OCI-LY1 (cell line): ENCODE data around the gene SPATA2L.

Source experiments
- H2AFZ ChIP-seq: fragments of 200-600 bp; sonication (generic), shearing (Covaris generic); 2 replicates; pipeline ENCODE4 v1.6.0; 2014; ENCODE audit warnings: antibody characterized with exemption, mild to moderate bottlenecking, low read length
- H3F3A ChIP-seq: fragments of 200-600 bp; sonication (generic), shearing (Covaris generic); 2 replicates; pipeline ENCODE4 v1.6.0; 2014; ENCODE audit warnings: mild to moderate bottlenecking, antibody characterized with exemption, low read length, moderate library complexity; ENCODE audit not compliant: insufficient read depth
- H3K27ac ChIP-seq: fragments of 200-600 bp; sonication (generic); 2 replicates; pipeline ENCODE4 v1.5.1; 2014; ENCODE audit warnings: low read length, mixed run types, mild to moderate bottlenecking, low read depth; ENCODE audit not compliant: poor library complexity, severe bottlenecking
- H3K27me3 ChIP-seq: fragments of 200-600 bp; sonication (generic); 2 replicates; pipeline ENCODE4 v1.6.0; 2014; ENCODE audit warnings: antibody characterized with exemption, mild to moderate bottlenecking, low read length, moderate library complexity; ENCODE audit not compliant: insufficient read depth
- H3K36me3 ChIP-seq: fragments of 200-600 bp; sonication (generic); 2 replicates; pipeline ENCODE4 v1.6.1; 2014; ENCODE audit warnings: mild to moderate bottlenecking, antibody characterized with exemption, low read length, moderate library complexity, mixed read lengths; ENCODE audit not compliant: insufficient read depth
- H3K4me1 ChIP-seq: fragments of 200-600 bp; sonication (generic); 2 replicates; pipeline ENCODE4 v1.5.1; 2014; ENCODE audit warnings: mild to moderate bottlenecking, low read length, moderate library complexity; ENCODE audit not compliant: insufficient read depth, severe bottlenecking
- H3K4me2 ChIP-seq: fragments of 200-600 bp; sonication (generic), shearing (Covaris generic); 2 replicates; pipeline ENCODE4 v1.6.1; 2014; ENCODE audit warnings: low read length
- H3K4me3 ChIP-seq: fragments of 200-600 bp; sonication (generic); 2 replicates; pipeline ENCODE4 v1.5.1; 2014; ENCODE audit warnings: low read length, low read depth, mild to moderate bottlenecking, mixed read lengths; ENCODE audit not compliant: poor library complexity, severe bottlenecking
- H3K79me2 ChIP-seq: fragments of 200-600 bp; shearing (Covaris generic); 2 replicates; pipeline ENCODE4 v1.6.1; 2016; ENCODE audit warnings: mixed run types, low read length, mixed read lengths; ENCODE audit not compliant: insufficient read depth
- H3K9ac ChIP-seq: fragments of 200-600 bp; sonication (generic), shearing (Covaris generic); 2 replicates; pipeline ENCODE4 v1.6.1; 2014; ENCODE audit warnings: mild to moderate bottlenecking, low read length, mixed read lengths
- H3K9me2 ChIP-seq: fragments of 200-600 bp; sonication (generic), shearing (Covaris generic); 2 replicates; pipeline ENCODE4 v1.6.1; 2014; ENCODE audit warnings: low read depth, mild to moderate bottlenecking, low read length, mixed read lengths
- H3K9me3 ChIP-seq: fragments of 200-600 bp; shearing (Covaris generic); 2 replicates; pipeline ENCODE4 v1.6.1; 2014; ENCODE audit warnings: low read length, mixed read lengths
- H4K20me1 ChIP-seq: fragments of 200-600 bp; sonication (generic), shearing (Covaris generic); 2 replicates; pipeline ENCODE4 v1.6.0; 2016; ENCODE audit warnings: mild to moderate bottlenecking, low read length; ENCODE audit not compliant: insufficient read depth
- EZH2 ChIP-seq: fragments of 200-600 bp; sonication (generic), shearing (Covaris generic); IDR thresholded peaks from 2 replicates; pipeline ENCODE4 v1.8.0; 2017; ENCODE audit warnings: borderline replicate concordance, mixed run types, mild to moderate bottlenecking, antibody characterized with exemption, low read length, moderate library complexity, mixed read lengths
- TF ChIP-seq, protein P1 (sequence below): fragments of 200-600 bp; sonication (generic), shearing (Covaris generic); IDR thresholded peaks from 2 replicates; pipeline ENCODE4 v1.5.1; 2017; ENCODE audit warnings: mild to moderate bottlenecking, antibody characterized with exemption, low read length, moderate library complexity, mixed read lengths

Gene SPATA2L

DNA sequence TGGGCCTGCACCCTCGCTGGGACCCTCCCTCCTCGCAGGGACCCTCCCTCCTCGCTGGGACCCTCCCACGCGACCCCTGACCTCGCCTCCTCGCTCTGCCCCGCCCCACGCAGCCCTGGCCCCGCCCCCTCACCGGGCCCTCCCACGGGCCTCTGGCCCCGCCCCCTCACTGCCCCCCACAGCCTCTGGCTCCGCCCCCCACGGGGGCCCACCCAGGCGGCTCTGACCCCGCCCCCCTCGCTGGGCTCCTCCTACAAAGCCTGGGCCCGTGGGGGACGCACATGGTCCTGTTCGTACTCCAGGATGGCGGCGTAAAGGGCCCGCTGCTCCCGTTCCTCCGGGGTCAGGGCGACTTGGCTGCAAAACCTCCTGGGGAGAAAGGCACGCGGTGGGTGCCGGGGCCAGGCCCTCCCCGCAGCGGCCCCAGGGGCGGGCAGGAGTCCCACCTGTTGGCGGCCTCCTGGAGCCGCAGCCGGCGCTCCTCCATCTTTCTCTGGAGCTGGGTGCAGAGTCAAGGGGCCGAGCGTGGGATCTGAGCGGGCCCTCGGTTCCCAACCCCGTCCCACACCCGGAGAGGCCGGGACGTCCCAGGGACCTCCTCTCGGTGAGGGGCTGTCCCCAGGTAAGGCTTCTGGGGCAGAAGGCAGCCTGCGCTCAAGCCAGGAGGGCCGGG lies 10.2 kb upstream of the SPATA2L start:
- H3K4me2 ChIP-seq = peak overlapping the region; percentile 87
- H3K4me3 ChIP-seq = peak overlapping the region; percentile 99
- peaks cover 8% of the 10 kb centered on the region for H3K4me1 ChIP-seq
- peak overlapping the region; percentile 98 for H3K9ac ChIP-seq
- H3K27me3 ChIP-seq = 0 out of 2 replicates have a peak, but pooled peaks cover 5% of the 10 kb centered on the region
- H3F3A ChIP-seq = no peaks in the 10 kb centered on the region
- H3K9me3 ChIP-seq = no peaks in the 10 kb centered on the region
- peaks cover 26% of the 10 kb centered on the region for H3K36me3 ChIP-seq
- H4K20me1 ChIP-seq = no peaks in the 10 kb centered on the region
- no peaks in the 10 kb centered on the region for H3K79me2 ChIP-seq
- no peak overlapping the region for H2AFZ ChIP-seq
- no peak for TF ChIP-seq EZH2
- TF ChIP-seq, protein P1, sequence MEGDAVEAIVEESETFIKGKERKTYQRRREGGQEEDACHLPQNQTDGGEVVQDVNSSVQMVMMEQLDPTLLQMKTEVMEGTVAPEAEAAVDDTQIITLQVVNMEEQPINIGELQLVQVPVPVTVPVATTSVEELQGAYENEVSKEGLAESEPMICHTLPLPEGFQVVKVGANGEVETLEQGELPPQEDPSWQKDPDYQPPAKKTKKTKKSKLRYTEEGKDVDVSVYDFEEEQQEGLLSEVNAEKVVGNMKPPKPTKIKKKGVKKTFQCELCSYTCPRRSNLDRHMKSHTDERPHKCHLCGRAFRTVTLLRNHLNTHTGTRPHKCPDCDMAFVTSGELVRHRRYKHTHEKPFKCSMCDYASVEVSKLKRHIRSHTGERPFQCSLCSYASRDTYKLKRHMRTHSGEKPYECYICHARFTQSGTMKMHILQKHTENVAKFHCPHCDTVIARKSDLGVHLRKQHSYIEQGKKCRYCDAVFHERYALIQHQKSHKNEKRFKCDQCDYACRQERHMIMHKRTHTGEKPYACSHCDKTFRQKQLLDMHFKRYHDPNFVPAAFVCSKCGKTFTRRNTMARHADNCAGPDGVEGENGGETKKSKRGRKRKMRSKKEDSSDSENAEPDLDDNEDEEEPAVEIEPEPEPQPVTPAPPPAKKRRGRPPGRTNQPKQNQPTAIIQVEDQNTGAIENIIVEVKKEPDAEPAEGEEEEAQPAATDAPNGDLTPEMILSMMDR = no peak
- no peaks in the 10 kb centered on the region for H3K9me2 ChIP-seq
- H3K27ac ChIP-seq = no peak overlapping the region

DNA sequence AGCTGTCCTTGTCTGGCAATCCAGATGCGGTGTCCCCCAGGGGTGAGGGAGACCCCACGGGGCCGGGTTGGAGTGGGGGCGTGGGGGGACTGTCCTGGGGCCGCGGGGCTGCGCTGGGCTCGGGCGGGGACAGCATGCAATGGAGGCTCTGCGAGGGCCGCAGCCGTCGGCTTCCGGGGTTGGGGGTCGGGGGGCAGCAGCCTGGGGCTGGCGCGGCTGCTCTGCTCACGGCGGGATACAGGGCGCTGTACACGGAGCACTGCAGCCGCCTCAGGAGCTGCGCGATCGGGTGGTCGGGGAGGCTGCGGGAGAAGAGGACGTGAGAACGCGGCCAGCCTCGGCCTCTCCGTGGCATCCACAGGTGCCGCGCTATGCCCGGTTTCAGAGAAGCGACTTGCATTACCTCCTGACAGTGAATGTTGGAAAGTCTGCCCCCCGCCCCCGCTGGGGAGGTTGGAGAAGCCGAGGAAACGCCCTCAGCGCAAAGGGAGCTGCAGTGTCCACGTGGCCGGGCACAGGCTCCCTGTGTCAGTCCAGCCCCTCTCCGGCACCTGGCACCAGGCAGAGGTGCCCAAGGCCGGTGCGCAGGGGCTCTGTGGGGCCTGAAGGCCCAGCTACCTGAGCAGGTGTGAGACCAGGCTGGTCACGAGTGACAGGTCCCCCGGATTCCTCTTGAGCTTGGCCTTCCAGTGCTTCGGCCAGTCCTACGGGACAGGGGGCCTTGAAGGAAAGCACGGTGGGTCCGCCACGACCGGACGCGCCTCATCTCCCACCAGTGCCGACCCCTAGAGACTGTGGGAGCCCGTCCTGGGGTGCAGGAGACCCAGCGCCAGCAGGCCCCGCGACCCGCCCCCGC lies 9.4 kb upstream of the SPATA2L start:
- TF ChIP-seq EZH2 = no peak
- TF ChIP-seq, protein P1 = no peak
- Histone ChIP-seq H3K27me3 (0 out of 2 replicates have a peak, but pooled peaks cover 5% of the 10 kb centered on the region), H4K20me1 (no peaks in the 10 kb centered on the region), H3F3A (no peaks in the 10 kb centered on the region), H3K79me2 (no peaks in the 10 kb centered on the region), H2AFZ (no peak overlapping the region), H3K4me3 (no peak overlapping the region), H3K9me3 (no peaks in the 10 kb centered on the region), H3K4me2 (no peak overlapping the region), H3K27ac (no peak overlapping the region), H3K4me1 (peaks cover 14% of the 10 kb centered on the region), H3K9me2 (no peaks in the 10 kb centered on the region), H3K36me3 (peaks cover 22% of the 10 kb centered on the region), H3K9ac (no peak overlapping the region)

GRCh38 chr16:89709716-89710432 lies 8.4 kb upstream of the SPATA2L start:
- Histone ChIP-seq H3K4me2 (no peak overlapping the region), H3K9ac (no peak overlapping the region), H2AFZ (no peak overlapping the region), H3F3A (no peaks in the 10 kb centered on the region), H3K4me1 (peaks cover 17% of the 10 kb centered on the region), H3K9me2 (no peaks in the 10 kb centered on the region), H3K36me3 (peaks cover 15% of the 10 kb centered on the region), H3K4me3 (no peak overlapping the region), H4K20me1 (no peaks in the 10 kb centered on the region), H3K9me3 (no peaks in the 10 kb centered on the region), H3K27me3 (0 out of 2 replicates have a peak, but pooled peaks cover 5% of the 10 kb centered on the region), H3K27ac (no peak overlapping the region), H3K79me2 (no peaks in the 10 kb centered on the region)
- TF ChIP-seq, protein P1 = no peak
- no peak for TF ChIP-seq EZH2
